Measurements from ENCODE around the gene RAPGEF1.

Gene RAPGEF1

GRCh38 chr9:131724683-131725082 lies 15.2 kb downstream of the RAPGEF1 start:
- DNase-seq (ENCODE audit: low read depth), result no peak
- H3K4me3 ChIP-seq (ENCODE audit: control insufficient read depth, low read depth, low read length), result no peak overlapping the region
- no peak for TF ChIP-seq CTCF (conservative IDR thresholded peaks at IDR 0.05; ENCODE audit: control insufficient read depth, insufficient read depth, low read depth, low read length)

- no peak for DNase-seq (ENCODE audit: low read depth)
- no peak for TF ChIP-seq CTCF (conservative IDR thresholded peaks at IDR 0.05; ENCODE audit: control insufficient read depth, insufficient read depth, low read depth, low read length)
- no peak overlapping the region for H3K4me3 ChIP-seq (ENCODE audit: control insufficient read depth, low read depth, low read length)
These were observed 16.2 kb downstream of the RAPGEF1 start for GRCh38 chr9:131723632-131724031.

- TF ChIP-seq CTCF (conservative IDR thresholded peaks at IDR 0.05; ENCODE audit: control insufficient read depth, insufficient read depth, low read depth, low read length), result no peak
- H3K4me3 ChIP-seq (ENCODE audit: control insufficient read depth, low read depth, low read length), result no peak overlapping the region
- DNase-seq (ENCODE audit: low read depth), result no peak
These were observed 17.6 kb downstream of the RAPGEF1 start for GRCh38 chr9:131722255-131722654.

- no peak for TF ChIP-seq CTCF (conservative IDR thresholded peaks at IDR 0.05; ENCODE audit: control insufficient read depth, insufficient read depth, low read depth, low read length)
- DNase-seq (ENCODE audit: low read depth), result no peak
- H3K4me3 ChIP-seq (ENCODE audit: control insufficient read depth, low read depth, low read length), result no peak overlapping the region
These were observed 18.8 kb downstream of the RAPGEF1 start for GRCh38 chr9:131721076-131721475.

GRCh38 chr9:131720330-131720729 lies 19.5 kb downstream of the RAPGEF1 start:
- H3K4me3 ChIP-seq (ENCODE audit: control insufficient read depth, low read depth, low read length), result no peak overlapping the region
- no peak for DNase-seq (ENCODE audit: low read depth)
- no peak for TF ChIP-seq CTCF (conservative IDR thresholded peaks at IDR 0.05; ENCODE audit: control insufficient read depth, insufficient read depth, low read depth, low read length)

- no peak for DNase-seq (ENCODE audit: low read depth)
- H3K4me3 ChIP-seq (ENCODE audit: control insufficient read depth, low read depth, low read length), result no peak overlapping the region
- TF ChIP-seq CTCF (conservative IDR thresholded peaks at IDR 0.05; ENCODE audit: control insufficient read depth, insufficient read depth, low read depth, low read length), result no peak
These were observed 20.5 kb downstream of the RAPGEF1 start for GRCh38 chr9:131719262-131719908.
